Right renal cortex interstitium (tissue), 3 donors: Measurements from ENCODE around the gene DNAH14. TPM values are rescaled to one million over a fixed set of nuclear protein-coding genes. Genes with fewer than 3 reads are reported as not detected.
"Not testable (repeated sequence)": the region's sequence is repeated elsewhere in the genome, so short reads cannot be mapped to it uniquely, and the experiment has no call there.

Source experiments
- DNase-seq, 3 donors: peaks; one replicate each; pipeline ENCODE4 v3.0.0-alpha.2; 2013; ENCODE audit warnings: low read depth in 3 of 3, low spot score in 2 of 3
- polyA plus RNA-seq, 3 donors: library from polyadenylated mRNA; unstranded; fragments of 120-200 nt; gene quantifications; one replicate each; pipeline ENCODE4 v1.2.1, GENCODE V29; 2013; ENCODE audit not compliant: insufficient read length in 3 of 3

DNAH14 gene
- 10 to 100 TPM; 13.4 to 17.2 (median 15.2) TPM for polyA plus RNA-seq

- DNase-seq, result peak; percentile 20 to 61 (median 51)
Measured at GRCh38 chr1:224929335-224930237, at the start of gene DNAH14. Gene DNAH14 (plus strand): TSS chr1:224929675. CDS start chr1:224952703, 23,028 bp downstream.

GRCh38 chr1:224880593-224881307, 48.7 kb upstream of the DNAH14 start:
- no peak for DNase-seq

GRCh38 chr1:224881308-224881692, 48.2 kb upstream of the DNAH14 start:
- not testable (repeated sequence) for DNase-seq

GRCh38 chr1:224881762-224882211, 47.7 kb upstream of the DNAH14 start:
- DNase-seq, result no peak

- DNase-seq, result no peak
Measured at GRCh38 chr1:224882264-224882663, 47.2 kb upstream of the DNAH14 start.

- no peak for DNase-seq
Measured at GRCh38 chr1:224883091-224883490, 46.4 kb upstream of the DNAH14 start.

- peak in 1 of 3 donors; percentile 44 for DNase-seq
Measured at GRCh38 chr1:224884361-224884801, 45.1 kb upstream of the DNAH14 start.

GRCh38 chr1:224885376-224885775, 44.1 kb upstream of the DNAH14 start:
- DNase-seq, result not testable (repeated sequence)

- DNase-seq, result no peak
Measured at GRCh38 chr1:224894915-224895314, 34.6 kb upstream of the DNAH14 start.

- DNase-seq, result no peak
Measured at GRCh38 chr1:224896130-224896781, 33.2 kb upstream of the DNAH14 start.

GRCh38 chr1:224897529-224898327, 31.7 kb upstream of the DNAH14 start:
- DNase-seq, result no peak

GRCh38 chr1:224898937-224899336, 30.5 kb upstream of the DNAH14 start:
- no peak for DNase-seq

GRCh38 chr1:224900062-224900630, 29.3 kb upstream of the DNAH14 start:
- DNase-seq, result no peak

GRCh38 chr1:224901087-224901810, 28.2 kb upstream of the DNAH14 start:
- no peak for DNase-seq

- DNase-seq, result no peak
Measured at GRCh38 chr1:224903955-224904354, 25.5 kb upstream of the DNAH14 start.

GRCh38 chr1:224906340-224906739, 23.1 kb upstream of the DNAH14 start:
- no peak for DNase-seq

GRCh38 chr1:224911217-224911616, 18.3 kb upstream of the DNAH14 start:
- DNase-seq, result no peak

GRCh38 chr1:224914292-224914900, 15.1 kb upstream of the DNAH14 start:
- DNase-seq, result no peak

- no peak for DNase-seq
Measured at GRCh38 chr1:224919508-224919907, 10.0 kb upstream of the DNAH14 start.
